Measurements from ENCODE around the gene EPB41L3. TPM values are rescaled to one million over a fixed set of nuclear protein-coding genes. Genes with fewer than 3 reads are reported as not detected.

EPB41L3 gene
- polyA plus RNA-seq, 1 donor (not counting 4 experiments of a cell fraction or from before 2014, with no cell fraction given), result 0.39 TPM

DNA sequence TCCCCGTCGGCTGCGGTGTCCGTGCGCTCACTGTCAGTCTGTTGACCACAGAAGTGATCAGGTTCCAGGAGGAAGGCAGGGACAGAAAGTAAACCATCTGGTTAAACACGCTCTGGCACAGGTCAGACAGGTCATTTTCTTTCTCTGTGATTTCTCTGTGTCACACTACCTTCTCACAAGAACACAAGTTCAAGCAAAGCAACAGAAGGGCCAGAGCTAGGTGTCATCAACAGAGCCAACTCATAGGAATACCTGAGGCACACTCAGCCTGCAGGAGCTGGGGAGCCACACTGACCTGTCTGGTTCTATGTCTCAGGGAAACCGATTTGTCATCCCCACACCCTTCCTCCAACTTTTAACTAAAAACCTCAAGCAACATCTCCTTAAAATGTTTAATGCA lies 133.2 kb downstream of the EPB41L3 start:
- no peak for TF ChIP-seq EZH2 (IDR thresholded peaks at IDR 0.05; ENCODE audit: low read length)
- TF ChIP-seq, protein P1, sequence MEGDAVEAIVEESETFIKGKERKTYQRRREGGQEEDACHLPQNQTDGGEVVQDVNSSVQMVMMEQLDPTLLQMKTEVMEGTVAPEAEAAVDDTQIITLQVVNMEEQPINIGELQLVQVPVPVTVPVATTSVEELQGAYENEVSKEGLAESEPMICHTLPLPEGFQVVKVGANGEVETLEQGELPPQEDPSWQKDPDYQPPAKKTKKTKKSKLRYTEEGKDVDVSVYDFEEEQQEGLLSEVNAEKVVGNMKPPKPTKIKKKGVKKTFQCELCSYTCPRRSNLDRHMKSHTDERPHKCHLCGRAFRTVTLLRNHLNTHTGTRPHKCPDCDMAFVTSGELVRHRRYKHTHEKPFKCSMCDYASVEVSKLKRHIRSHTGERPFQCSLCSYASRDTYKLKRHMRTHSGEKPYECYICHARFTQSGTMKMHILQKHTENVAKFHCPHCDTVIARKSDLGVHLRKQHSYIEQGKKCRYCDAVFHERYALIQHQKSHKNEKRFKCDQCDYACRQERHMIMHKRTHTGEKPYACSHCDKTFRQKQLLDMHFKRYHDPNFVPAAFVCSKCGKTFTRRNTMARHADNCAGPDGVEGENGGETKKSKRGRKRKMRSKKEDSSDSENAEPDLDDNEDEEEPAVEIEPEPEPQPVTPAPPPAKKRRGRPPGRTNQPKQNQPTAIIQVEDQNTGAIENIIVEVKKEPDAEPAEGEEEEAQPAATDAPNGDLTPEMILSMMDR (optimal IDR thresholded peaks at IDR 0.05 in 1 of 3, IDR thresholded peaks at IDR 0.05 in 1 of 3, conservative IDR thresholded peaks at IDR 0.05 in 1 of 3; ENCODE audit: extremely low read depth in 1 of 3, insufficient read depth in 2 of 3, low read length in 3 of 3), result no peak
- H3K9me3 ChIP-seq (ENCODE audit: control insufficient read depth, low read depth, low read length), result no peaks in the 10 kb centered on the region
- H3K4me2 ChIP-seq (ENCODE audit: control insufficient read depth, extremely low read depth, insufficient read depth, low read depth, low read length), result no peak overlapping the region
- H3K36me3 ChIP-seq (ENCODE audit: control insufficient read depth in 2 of 2, extremely low read depth in 1 of 2, insufficient read depth in 2 of 2, low read length in 2 of 2), result no peaks in the 10 kb centered on the region
- H3K4me1 ChIP-seq (ENCODE audit: control insufficient read depth, extremely low read depth, insufficient read depth, low read length), result no peaks in the 10 kb centered on the region
- no peak for FAIRE-seq
- no peak overlapping the region for H3K9ac ChIP-seq (ENCODE audit: control insufficient read depth, extremely low read depth, insufficient read depth, low read length)
- no peak overlapping the region for H3K27ac ChIP-seq (ENCODE audit: control insufficient read depth, insufficient read depth, low read length)
- H4K20me1 ChIP-seq (ENCODE audit: control insufficient read depth, extremely low read depth, insufficient read depth, low read length), result no peaks in the 10 kb centered on the region
- H3K4me3 ChIP-seq (ENCODE audit: control insufficient read depth in 2 of 3, extremely low read depth in 1 of 3, insufficient read depth in 2 of 3, low read depth in 1 of 3, low read length in 3 of 3), result no peak overlapping the region
- H3K27me3 ChIP-seq (ENCODE audit: control insufficient read depth, extremely low read depth, insufficient read depth, low read length), result no peaks in the 10 kb centered on the region
- H3K9me1 ChIP-seq (ENCODE audit: control insufficient read depth, extremely low read depth, insufficient read depth, low read length), result no peaks in the 10 kb centered on the region
- no peak for DNase-seq (ENCODE audit: low read depth, low spot score)
- H3K79me2 ChIP-seq (ENCODE audit: control insufficient read depth, insufficient read depth, low read length), result no peaks in the 10 kb centered on the region
- H2AFZ ChIP-seq (ENCODE audit: control insufficient read depth, low read length), result no peak overlapping the region
- dilution Hi-C loops (cut with MboI; ENCODE audit: extremely low pct_ligation_motif_present, low sequenced_read_pairs), result no loop called here

GRCh38 chr18:5398269-5398668 lies 145.5 kb downstream of the EPB41L3 start:
- DNase-seq (ENCODE audit: low read depth, low spot score), result no peak
- H3K36me3 ChIP-seq (ENCODE audit: control insufficient read depth in 2 of 2, extremely low read depth in 1 of 2, insufficient read depth in 2 of 2, low read length in 2 of 2), result no peaks in the 10 kb centered on the region
- H2AFZ ChIP-seq (ENCODE audit: control insufficient read depth, low read length), result no peak overlapping the region
- no peaks in the 10 kb centered on the region for H3K9me3 ChIP-seq (ENCODE audit: control insufficient read depth, low read depth, low read length)
- H3K9me1 ChIP-seq (ENCODE audit: control insufficient read depth, extremely low read depth, insufficient read depth, low read length), result no peaks in the 10 kb centered on the region
- H3K4me3 ChIP-seq (ENCODE audit: control insufficient read depth in 2 of 3, extremely low read depth in 1 of 3, insufficient read depth in 2 of 3, low read depth in 1 of 3, low read length in 3 of 3), result no peak overlapping the region
- FAIRE-seq, result no peak
- no peaks in the 10 kb centered on the region for H3K79me2 ChIP-seq (ENCODE audit: control insufficient read depth, insufficient read depth, low read length)
- H3K4me2 ChIP-seq (ENCODE audit: control insufficient read depth, extremely low read depth, insufficient read depth, low read depth, low read length), result no peak overlapping the region
- TF ChIP-seq, protein P1 (optimal IDR thresholded peaks at IDR 0.05 in 1 of 3, IDR thresholded peaks at IDR 0.05 in 1 of 3, conservative IDR thresholded peaks at IDR 0.05 in 1 of 3; ENCODE audit: extremely low read depth in 1 of 3, insufficient read depth in 2 of 3, low read length in 3 of 3), result no peak
- no peak for TF ChIP-seq EZH2 (IDR thresholded peaks at IDR 0.05; ENCODE audit: low read length)
- no peaks in the 10 kb centered on the region for H3K4me1 ChIP-seq (ENCODE audit: control insufficient read depth, extremely low read depth, insufficient read depth, low read length)
- no peak overlapping the region for H3K9ac ChIP-seq (ENCODE audit: control insufficient read depth, extremely low read depth, insufficient read depth, low read length)
- H3K27ac ChIP-seq (ENCODE audit: control insufficient read depth, insufficient read depth, low read length), result no peak overlapping the region
- H3K27me3 ChIP-seq (ENCODE audit: control insufficient read depth, extremely low read depth, insufficient read depth, low read length), result no peaks in the 10 kb centered on the region
- dilution Hi-C loops (cut with MboI; ENCODE audit: extremely low pct_ligation_motif_present, low sequenced_read_pairs), result no loop called here
- no peaks in the 10 kb centered on the region for H4K20me1 ChIP-seq (ENCODE audit: control insufficient read depth, extremely low read depth, insufficient read depth, low read length)

Measured in keratinocyte (primary cell).